ENCODE results near the gene IRF3. TPM values are rescaled to one million over a fixed set of nuclear protein-coding genes. Genes with fewer than 3 reads are reported as not detected.
A peak's percentile ranks its signal among the peaks of the same experiment; 100 is the strongest.

IRF3 gene
- total and polyA plus RNA-seq, 2 of the 4 experiments (the other 2 are of a cell fraction): 39.6 to 65.2 TPM

DNA sequence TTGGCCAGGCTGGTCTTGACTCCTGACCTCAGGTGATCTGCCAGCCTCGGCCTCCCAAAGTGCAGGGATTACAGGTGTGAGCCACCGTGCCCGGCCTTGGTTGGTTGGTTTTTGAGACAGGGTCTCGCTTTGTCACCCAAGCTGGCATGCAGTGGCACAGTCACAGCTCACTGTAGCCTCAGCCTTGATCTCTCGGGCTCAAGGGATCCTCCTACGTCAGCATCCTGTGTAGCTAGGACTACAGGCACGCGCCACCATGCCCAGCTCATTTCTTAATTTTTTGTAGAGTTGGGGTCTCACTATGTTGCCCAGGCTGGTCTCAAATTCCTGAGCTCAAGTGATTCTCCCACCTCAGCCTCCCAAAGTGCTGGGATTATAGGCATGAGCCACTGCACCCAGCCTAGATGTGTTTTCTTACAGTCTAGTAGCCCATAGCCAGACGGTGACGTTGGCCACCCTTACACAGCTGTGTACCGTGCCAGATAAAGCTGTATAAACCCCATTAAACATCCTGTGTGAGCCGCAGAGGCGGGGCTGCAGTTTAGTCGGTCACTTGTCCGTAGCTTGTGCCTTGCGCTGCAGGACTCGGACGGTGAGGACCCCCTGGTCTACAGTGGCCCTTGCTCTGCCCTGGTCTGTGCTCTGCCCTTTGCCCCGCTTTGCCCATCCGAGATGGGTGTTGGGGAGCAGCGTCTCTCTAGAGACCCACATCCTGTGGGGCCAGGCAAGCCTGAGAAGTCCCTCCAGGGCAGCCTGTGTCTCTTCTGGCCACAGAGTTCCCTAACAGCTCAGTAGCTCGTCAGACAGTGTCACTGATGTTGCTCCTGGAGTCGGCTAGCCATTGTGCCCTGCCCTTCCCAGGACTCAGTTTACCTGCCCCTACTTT lies 9.8 kb downstream of the IRF3 start:
- Histone ChIP-seq H2AFZ (replicated peaks; ENCODE audit: low read length, poor library complexity) (no peak overlapping the region), H4K20me1 (ENCODE audit: insufficient read depth, low read length) (peaks cover 28% of the 10 kb centered on the region), H3K27me3 (ENCODE audit: control insufficient read depth, insufficient read depth, low read length) (no peaks in the 10 kb centered on the region), H3K79me1 (ENCODE audit: low read depth in 1 of 2, low read length in 2 of 2) (peaks cover 12 to 48% of the 10 kb centered on the region in 2 experiments; a peak in 2 of 4 replicates), H3K9ac (ENCODE audit: low read depth, low read length) (no peak overlapping the region), H3K56ac (ENCODE audit: extremely low read depth, insufficient read depth, low read length) (no peak overlapping the region), H3K4ac (ENCODE audit: low read depth, low read length) (no peak overlapping the region), H2BK20ac (ENCODE audit: low read depth, low read length) (no peak overlapping the region), H3K4me2 (ENCODE audit: low read depth, low read length) (no peak overlapping the region), H3K27ac (ENCODE audit: insufficient read depth, low read length) (no peak overlapping the region), H2AK5ac (ENCODE audit: low read depth, low read length) (no peak overlapping the region), H3K4me1 (ENCODE audit: control insufficient read depth, insufficient read depth, low read length) (no peaks in the 10 kb centered on the region), H3K9me3 (ENCODE audit: control insufficient read depth, insufficient read depth, low read length) (no peaks in the 10 kb centered on the region), H2AK9ac (replicated peaks; ENCODE audit: low read depth, low read length, poor library complexity) (peak overlapping the region; percentile 42), H3K4me3 (ENCODE audit: insufficient read depth, low read depth, low read length) (no peak overlapping the region), H4K5ac (ENCODE audit: low read depth, low read length) (no peak overlapping the region), H2BK15ac (ENCODE audit: low read depth, low read length) (no peak overlapping the region), H2BK120ac (ENCODE audit: low read depth, low read length) (no peak overlapping the region), H4K91ac (ENCODE audit: insufficient read depth, low read depth, low read length) (no peak overlapping the region), H4K8ac (ENCODE audit: low read depth in 2 of 2, low read length in 2 of 2) (no peak overlapping the region), H3K9me1 (ENCODE audit: insufficient read depth, low read length) (no peaks in the 10 kb centered on the region), H2BK5ac (ENCODE audit: low read depth, low read length, poor library complexity, severe bottlenecking) (no peak overlapping the region), H3K23ac (ENCODE audit: low read depth, low read length) (no peak overlapping the region), H3K18ac (ENCODE audit: low read depth, low read length) (no peak overlapping the region), H3K14ac (replicated peaks; ENCODE audit: low read depth, low read length) (no peak overlapping the region), H3K36me3 (ENCODE audit: control insufficient read depth, insufficient read depth, low read length) (peaks cover 84% of the 10 kb centered on the region)
- intact Hi-C loops (cut with micrococcal nuclease): no loop called here
- ATAC-seq (ENCODE audit: low read depth): no peak
- POLR2A ChIA-PET (ENCODE audit: unreplicated experiment): interaction anchor here (1.0 kb wide), 1 partner anchor 16 kb away, joined by 3 read pairs; no protein-coding TSS in a partner anchor
- DNase-seq: no peak
- dilution Hi-C loops (cut with HindIII; ENCODE audit: low sequenced_read_pairs, unreplicated experiment): no loop called here
- WGBS, 2 experiments (ENCODE audit: extremely low coverage in 2 of 2, insufficient read length in 1 of 2): 93% methylated on average over 9 of the region's 23 CpGs; no CpG with 5 or more reads in 1 of the 2 experiments
- CTCF ChIA-PET: interaction anchor here (0.6 to 1.1 kb wide), 2 partner anchors 13 to 1565 kb away, joined by 3 read pairs; partner anchors contain the start of gene SCAF1
- BruUV-seq (replicated peaks): no TSS peak
- in situ Hi-C loops (cut with MboI; ENCODE audit: low sequenced_read_pairs): no loop called here
- TF ChIP-seq FOS (IDR thresholded peaks at IDR 0.05; ENCODE audit: low read depth, low read length) (no peak), CHD1 (IDR thresholded peaks at IDR 0.05; ENCODE audit: low read depth, low read length) (no peak), POLR2A (IDR thresholded peaks at IDR 0.05; ENCODE audit: low read depth, low read length) (no peak), SMC3 (IDR thresholded peaks at IDR 0.05; ENCODE audit: low read depth, low read length) (no peak), MXI1 (IDR thresholded peaks at IDR 0.05; ENCODE audit: borderline replicate concordance, low read depth, low read length) (no peak), RAD21 (IDR thresholded peaks at IDR 0.05; ENCODE audit: low read length) (no peak), NFE2L2 (IDR thresholded peaks at IDR 0.05; ENCODE audit: low read depth, low read length) (no peak), CEBPB (IDR thresholded peaks at IDR 0.05; ENCODE audit: low read depth, low read length) (no peak), MAZ (IDR thresholded peaks at IDR 0.05; ENCODE audit: borderline replicate concordance, low read depth, low read length) (no peak), BHLHE40 (IDR thresholded peaks at IDR 0.05; ENCODE audit: low read depth, low read length) (no peak), MAFK (IDR thresholded peaks at IDR 0.05; ENCODE audit: low read depth, low read length) (no peak), RCOR1 (IDR thresholded peaks at IDR 0.05; ENCODE audit: insufficient replicate concordance, low read length) (no peak), RFX5 (IDR thresholded peaks at IDR 0.05; ENCODE audit: low read depth, low read length) (no peak)
- TF ChIP-seq, protein P1, sequence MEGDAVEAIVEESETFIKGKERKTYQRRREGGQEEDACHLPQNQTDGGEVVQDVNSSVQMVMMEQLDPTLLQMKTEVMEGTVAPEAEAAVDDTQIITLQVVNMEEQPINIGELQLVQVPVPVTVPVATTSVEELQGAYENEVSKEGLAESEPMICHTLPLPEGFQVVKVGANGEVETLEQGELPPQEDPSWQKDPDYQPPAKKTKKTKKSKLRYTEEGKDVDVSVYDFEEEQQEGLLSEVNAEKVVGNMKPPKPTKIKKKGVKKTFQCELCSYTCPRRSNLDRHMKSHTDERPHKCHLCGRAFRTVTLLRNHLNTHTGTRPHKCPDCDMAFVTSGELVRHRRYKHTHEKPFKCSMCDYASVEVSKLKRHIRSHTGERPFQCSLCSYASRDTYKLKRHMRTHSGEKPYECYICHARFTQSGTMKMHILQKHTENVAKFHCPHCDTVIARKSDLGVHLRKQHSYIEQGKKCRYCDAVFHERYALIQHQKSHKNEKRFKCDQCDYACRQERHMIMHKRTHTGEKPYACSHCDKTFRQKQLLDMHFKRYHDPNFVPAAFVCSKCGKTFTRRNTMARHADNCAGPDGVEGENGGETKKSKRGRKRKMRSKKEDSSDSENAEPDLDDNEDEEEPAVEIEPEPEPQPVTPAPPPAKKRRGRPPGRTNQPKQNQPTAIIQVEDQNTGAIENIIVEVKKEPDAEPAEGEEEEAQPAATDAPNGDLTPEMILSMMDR (conservative IDR thresholded peaks at IDR 0.05; ENCODE audit: low read depth, low read length): no peak
- TF ChIP-seq, protein P2, sequence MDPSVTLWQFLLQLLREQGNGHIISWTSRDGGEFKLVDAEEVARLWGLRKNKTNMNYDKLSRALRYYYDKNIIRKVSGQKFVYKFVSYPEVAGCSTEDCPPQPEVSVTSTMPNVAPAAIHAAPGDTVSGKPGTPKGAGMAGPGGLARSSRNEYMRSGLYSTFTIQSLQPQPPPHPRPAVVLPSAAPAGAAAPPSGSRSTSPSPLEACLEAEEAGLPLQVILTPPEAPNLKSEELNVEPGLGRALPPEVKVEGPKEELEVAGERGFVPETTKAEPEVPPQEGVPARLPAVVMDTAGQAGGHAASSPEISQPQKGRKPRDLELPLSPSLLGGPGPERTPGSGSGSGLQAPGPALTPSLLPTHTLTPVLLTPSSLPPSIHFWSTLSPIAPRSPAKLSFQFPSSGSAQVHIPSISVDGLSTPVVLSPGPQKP (IDR thresholded peaks at IDR 0.05; ENCODE audit: borderline replicate concordance, low read depth, low read length): no peak

Measured in IMR-90 (cell line).